ENCODE data around the gene HNRNPU. TPM values are rescaled to one million over a fixed set of nuclear protein-coding genes. Genes with fewer than 3 reads are reported as not detected.

HNRNPU gene
- polyA plus RNA-seq, 2 of the 4 experiments (the other 2 are of a cell fraction): 449 to 529 TPM

DNA sequence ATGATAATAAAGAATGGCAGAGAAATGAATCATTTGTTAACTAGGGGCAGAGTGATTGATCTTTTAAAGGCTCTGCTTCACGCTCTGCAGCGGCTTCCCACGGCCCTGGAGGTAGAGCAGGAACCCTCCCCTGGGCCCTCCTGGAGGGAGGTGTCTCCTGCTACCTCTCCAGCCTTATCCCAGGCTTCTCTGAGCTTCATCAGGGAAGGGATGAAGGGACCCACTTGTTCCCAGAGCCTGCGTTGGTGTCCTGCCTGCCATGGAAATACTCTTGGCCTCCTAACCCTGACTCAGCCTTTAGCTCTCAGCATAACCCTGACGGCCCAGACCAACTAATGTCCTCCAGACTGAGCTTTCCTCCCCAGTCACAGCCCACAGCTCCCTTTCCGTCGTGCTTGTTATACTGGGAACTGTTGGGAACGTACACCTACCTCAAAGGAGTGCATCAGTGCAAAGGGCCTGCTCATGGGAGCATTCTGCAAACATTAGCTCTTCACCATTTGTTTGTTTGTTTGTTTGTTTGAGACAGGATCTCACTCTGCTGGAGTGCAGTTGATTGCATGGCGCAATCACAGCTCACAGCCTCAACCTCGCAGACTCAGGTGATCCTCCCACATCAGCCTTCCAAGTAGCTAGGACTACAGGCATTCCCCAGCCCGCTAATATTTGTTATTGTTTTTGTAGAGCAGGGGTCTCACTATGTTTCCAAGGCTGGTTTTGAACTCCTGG is 17.4 kb upstream of the HNRNPU start:
- ChIA-PET POLR2A (interaction anchor here (1.2 kb wide), 1 partner anchor 18 kb away, joined by 3 read pairs; no protein-coding TSS in a partner anchor), CTCF (interaction anchor here (1.1 to 2.2 kb wide), 2 partner anchors 14 to 161 kb away, joined by 5 to 8 read pairs; no protein-coding TSS in a partner anchor)
- Histone ChIP-seq H3K4me3 (no peak overlapping the region), H3K4me1 (no peaks in the 10 kb centered on the region), H3K9me3 (no peaks in the 10 kb centered on the region), H3K27ac (no peak overlapping the region), H3K4me2 (no peak overlapping the region)
- peak; percentile 54 to 73; a peak in 4 of 6 replicates for ATAC-seq
- no peak for FAIRE-seq
- WGBS (ENCODE audit: missing lambda C conversion rate): 76% methylated on average over 11 of the region's 11 CpGs
- TF ChIP-seq JUN (IDR thresholded peaks at IDR 0.05) (no peak), RCOR1 (IDR thresholded peaks at IDR 0.05; ENCODE audit: low read depth, low read length) (no peak), FOXS1 (CRISPR knock-in tag; IDR thresholded peaks at IDR 0.05) (no peak), HOXA7 (CRISPR knock-in tag; IDR thresholded peaks at IDR 0.05) (no peak), PHF8 (IDR thresholded peaks at IDR 0.05; ENCODE audit: borderline replicate concordance, low read depth) (no peak), SMC3 (IDR thresholded peaks at IDR 0.05) (no peak)
- TF ChIP-seq, protein P1, sequence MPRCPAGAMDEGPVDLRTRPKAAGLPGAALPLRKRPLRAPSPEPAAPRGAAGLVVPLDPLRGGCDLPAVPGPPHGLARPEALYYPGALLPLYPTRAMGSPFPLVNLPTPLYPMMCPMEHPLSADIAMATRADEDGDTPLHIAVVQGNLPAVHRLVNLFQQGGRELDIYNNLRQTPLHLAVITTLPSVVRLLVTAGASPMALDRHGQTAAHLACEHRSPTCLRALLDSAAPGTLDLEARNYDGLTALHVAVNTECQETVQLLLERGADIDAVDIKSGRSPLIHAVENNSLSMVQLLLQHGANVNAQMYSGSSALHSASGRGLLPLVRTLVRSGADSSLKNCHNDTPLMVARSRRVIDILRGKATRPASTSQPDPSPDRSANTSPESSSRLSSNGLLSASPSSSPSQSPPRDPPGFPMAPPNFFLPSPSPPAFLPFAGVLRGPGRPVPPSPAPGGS (IDR thresholded peaks at IDR 0.05): no peak
- TF ChIP-seq, protein P2, sequence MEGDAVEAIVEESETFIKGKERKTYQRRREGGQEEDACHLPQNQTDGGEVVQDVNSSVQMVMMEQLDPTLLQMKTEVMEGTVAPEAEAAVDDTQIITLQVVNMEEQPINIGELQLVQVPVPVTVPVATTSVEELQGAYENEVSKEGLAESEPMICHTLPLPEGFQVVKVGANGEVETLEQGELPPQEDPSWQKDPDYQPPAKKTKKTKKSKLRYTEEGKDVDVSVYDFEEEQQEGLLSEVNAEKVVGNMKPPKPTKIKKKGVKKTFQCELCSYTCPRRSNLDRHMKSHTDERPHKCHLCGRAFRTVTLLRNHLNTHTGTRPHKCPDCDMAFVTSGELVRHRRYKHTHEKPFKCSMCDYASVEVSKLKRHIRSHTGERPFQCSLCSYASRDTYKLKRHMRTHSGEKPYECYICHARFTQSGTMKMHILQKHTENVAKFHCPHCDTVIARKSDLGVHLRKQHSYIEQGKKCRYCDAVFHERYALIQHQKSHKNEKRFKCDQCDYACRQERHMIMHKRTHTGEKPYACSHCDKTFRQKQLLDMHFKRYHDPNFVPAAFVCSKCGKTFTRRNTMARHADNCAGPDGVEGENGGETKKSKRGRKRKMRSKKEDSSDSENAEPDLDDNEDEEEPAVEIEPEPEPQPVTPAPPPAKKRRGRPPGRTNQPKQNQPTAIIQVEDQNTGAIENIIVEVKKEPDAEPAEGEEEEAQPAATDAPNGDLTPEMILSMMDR (IDR thresholded peaks at IDR 0.05): no peak
- TF ChIP-seq, protein P3, sequence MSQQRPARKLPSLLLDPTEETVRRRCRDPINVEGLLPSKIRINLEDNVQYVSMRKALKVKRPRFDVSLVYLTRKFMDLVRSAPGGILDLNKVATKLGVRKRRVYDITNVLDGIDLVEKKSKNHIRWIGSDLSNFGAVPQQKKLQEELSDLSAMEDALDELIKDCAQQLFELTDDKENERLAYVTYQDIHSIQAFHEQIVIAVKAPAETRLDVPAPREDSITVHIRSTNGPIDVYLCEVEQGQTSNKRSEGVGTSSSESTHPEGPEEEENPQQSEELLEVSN (IDR thresholded peaks at IDR 0.05; ENCODE audit: borderline replicate concordance, low read depth): no peak
- DNase-seq (ENCODE audit: low read depth in 1 of 2, low spot score in 1 of 2): no peak

DNA sequence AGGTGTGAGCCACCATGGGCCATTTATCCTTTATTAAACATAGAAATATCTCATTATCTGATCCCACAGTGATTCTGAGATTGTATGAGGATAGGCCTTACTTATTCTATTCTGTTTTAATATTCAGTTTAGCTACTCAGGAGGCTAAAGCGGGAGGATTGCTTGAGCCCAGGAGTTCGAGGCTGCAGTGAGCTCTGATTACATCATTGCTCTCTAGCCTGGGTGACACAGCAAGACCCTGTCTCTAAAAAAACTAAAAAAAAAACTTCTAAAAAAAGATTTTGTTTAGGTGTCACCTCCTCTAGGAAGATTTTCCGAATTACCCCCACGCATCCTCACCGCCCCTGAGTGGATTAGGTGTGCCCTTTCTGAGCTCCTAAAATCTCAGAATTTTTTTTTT is 14.3 kb upstream of the HNRNPU start:
- CTCF ChIA-PET: interaction anchor here (0.6 to 1.2 kb wide), 2 partner anchors 13 to 92 kb away, joined by 3 read pairs; no protein-coding TSS in a partner anchor
- no peak overlapping the region for H3K27ac ChIP-seq
- no peak for ATAC-seq
- H3K4me3 ChIP-seq: no peak overlapping the region
- WGBS (ENCODE audit: missing lambda C conversion rate): 95% methylated on average over 5 of the region's 5 CpGs
- no peak overlapping the region for H3K4me2 ChIP-seq
- no peak for DNase-seq (ENCODE audit: low read depth in 1 of 2, low spot score in 1 of 2)
- POLR2A ChIA-PET: interaction anchor here (0.6 to 1.7 kb wide), 2 partner anchors 14 to 75 kb away, joined by 3 read pairs; partner anchors contain the start of gene HNRNPU
- no peak for FAIRE-seq
- TF ChIP-seq MAFK (IDR thresholded peaks at IDR 0.05; ENCODE audit: partially characterized antibody) (no peak), FOXS1 (CRISPR knock-in tag; IDR thresholded peaks at IDR 0.05) (no peak), CHD2 (IDR thresholded peaks at IDR 0.05; ENCODE audit: low read length, partially characterized antibody) (no peak), TFCP2L1 (CRISPR knock-in tag; IDR thresholded peaks at IDR 0.05) (no peak), KDM5A (IDR thresholded peaks at IDR 0.05) (no peak), RNF2 (IDR thresholded peaks at IDR 0.05; ENCODE audit: borderline replicate concordance, low read depth) (no peak), EHMT2 (IDR thresholded peaks at IDR 0.05; ENCODE audit: low read depth) (no peak), KDM1A (IDR thresholded peaks at IDR 0.05; ENCODE audit: low read depth) (no peak), CBX8 (IDR thresholded peaks at IDR 0.05) (no peak)
- TF ChIP-seq, protein P3 (IDR thresholded peaks at IDR 0.05; ENCODE audit: borderline replicate concordance, low read depth): no peak
- TF ChIP-seq, protein P4, sequence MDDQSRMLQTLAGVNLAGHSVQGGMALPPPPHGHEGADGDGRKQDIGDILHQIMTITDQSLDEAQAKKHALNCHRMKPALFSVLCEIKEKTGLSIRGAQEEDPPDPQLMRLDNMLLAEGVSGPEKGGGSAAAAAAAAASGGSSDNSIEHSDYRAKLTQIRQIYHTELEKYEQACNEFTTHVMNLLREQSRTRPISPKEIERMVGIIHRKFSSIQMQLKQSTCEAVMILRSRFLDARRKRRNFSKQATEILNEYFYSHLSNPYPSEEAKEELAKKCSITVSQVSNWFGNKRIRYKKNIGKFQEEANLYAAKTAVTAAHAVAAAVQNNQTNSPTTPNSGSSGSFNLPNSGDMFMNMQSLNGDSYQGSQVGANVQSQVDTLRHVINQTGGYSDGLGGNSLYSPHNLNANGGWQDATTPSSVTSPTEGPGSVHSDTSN (IDR thresholded peaks at IDR 0.05): no peak
- TF ChIP-seq, protein P5, sequence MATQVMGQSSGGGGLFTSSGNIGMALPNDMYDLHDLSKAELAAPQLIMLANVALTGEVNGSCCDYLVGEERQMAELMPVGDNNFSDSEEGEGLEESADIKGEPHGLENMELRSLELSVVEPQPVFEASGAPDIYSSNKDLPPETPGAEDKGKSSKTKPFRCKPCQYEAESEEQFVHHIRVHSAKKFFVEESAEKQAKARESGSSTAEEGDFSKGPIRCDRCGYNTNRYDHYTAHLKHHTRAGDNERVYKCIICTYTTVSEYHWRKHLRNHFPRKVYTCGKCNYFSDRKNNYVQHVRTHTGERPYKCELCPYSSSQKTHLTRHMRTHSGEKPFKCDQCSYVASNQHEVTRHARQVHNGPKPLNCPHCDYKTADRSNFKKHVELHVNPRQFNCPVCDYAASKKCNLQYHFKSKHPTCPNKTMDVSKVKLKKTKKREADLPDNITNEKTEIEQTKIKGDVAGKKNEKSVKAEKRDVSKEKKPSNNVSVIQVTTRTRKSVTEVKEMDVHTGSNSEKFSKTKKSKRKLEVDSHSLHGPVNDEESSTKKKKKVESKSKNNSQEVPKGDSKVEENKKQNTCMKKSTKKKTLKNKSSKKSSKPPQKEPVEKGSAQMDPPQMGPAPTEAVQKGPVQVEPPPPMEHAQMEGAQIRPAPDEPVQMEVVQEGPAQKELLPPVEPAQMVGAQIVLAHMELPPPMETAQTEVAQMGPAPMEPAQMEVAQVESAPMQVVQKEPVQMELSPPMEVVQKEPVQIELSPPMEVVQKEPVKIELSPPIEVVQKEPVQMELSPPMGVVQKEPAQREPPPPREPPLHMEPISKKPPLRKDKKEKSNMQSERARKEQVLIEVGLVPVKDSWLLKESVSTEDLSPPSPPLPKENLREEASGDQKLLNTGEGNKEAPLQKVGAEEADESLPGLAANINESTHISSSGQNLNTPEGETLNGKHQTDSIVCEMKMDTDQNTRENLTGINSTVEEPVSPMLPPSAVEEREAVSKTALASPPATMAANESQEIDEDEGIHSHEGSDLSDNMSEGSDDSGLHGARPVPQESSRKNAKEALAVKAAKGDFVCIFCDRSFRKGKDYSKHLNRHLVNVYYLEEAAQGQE (IDR thresholded peaks at IDR 0.05): no peak
- H3K4me1 ChIP-seq: no peaks in the 10 kb centered on the region
- no peaks in the 10 kb centered on the region for H3K9me3 ChIP-seq

Measured in A549 (cell line).